Fibroblast of the aortic adventitia (primary cell): ENCODE data around the gene GRIP1. TPM values are rescaled to one million over a fixed set of nuclear protein-coding genes. Genes with fewer than 3 reads are reported as not detected.
A peak's percentile ranks its signal among the peaks of the same experiment; 100 is the strongest.

ENCODE experiments used
- DNase-seq: peaks from one replicate; pipeline ENCODE4 v3.0.0-alpha.2; 2010; ENCODE audit warnings: low read depth
- H3K4me3 ChIP-seq: 2 replicates; pipeline ENCODE4 v1.5.1; 2011; ENCODE audit warnings: low read depth, mild to moderate bottlenecking, control low read depth, low read length, moderate library complexity
- CTCF ChIP-seq: IDR thresholded peaks from 2 replicates; pipeline ENCODE4 v1.5.1; 2011; ENCODE audit warnings: mild to moderate bottlenecking, low read length, control low read depth, inconsistent platforms; ENCODE audit not compliant: insufficient read depth
- total RNA-seq: library from RNA; depleted of rRNA; stranded (reverse); fragments of >200 nt; gene quantifications from 2 replicates; pipeline ENCODE4 v1.2.3, GENCODE V29; 2012; ENCODE audit warnings: low replicate concordance

GRIP1 gene
- total RNA-seq, 1 donor, result 0.90 TPM

- no peak for DNase-seq
- no peak for TF ChIP-seq CTCF
- no peak overlapping the region for H3K4me3 ChIP-seq
Observed at GRCh38 chr12:66493819-66494218, 185.1 kb downstream of the GRIP1 start.

- TF ChIP-seq CTCF, result no peak
- no peak overlapping the region for H3K4me3 ChIP-seq
- DNase-seq, result no peak
Observed at GRCh38 chr12:66491853-66492252, 187.0 kb downstream of the GRIP1 start.

GRCh38 chr12:66482351-66483203 lies 196.3 kb downstream of the GRIP1 start:
- no peak overlapping the region for H3K4me3 ChIP-seq
- no peak for TF ChIP-seq CTCF
- no peak for DNase-seq

- no peak overlapping the region for H3K4me3 ChIP-seq
- peak; percentile 7 for DNase-seq
- TF ChIP-seq CTCF, result no peak
Observed at GRCh38 chr12:66467932-66468331, 210.9 kb downstream of the GRIP1 start.

GRCh38 chr12:66461331-66461730 lies 217.5 kb downstream of the GRIP1 start:
- DNase-seq, result no peak
- no peak overlapping the region for H3K4me3 ChIP-seq
- TF ChIP-seq CTCF, result no peak

GRCh38 chr12:66459944-66460482 lies 218.9 kb downstream of the GRIP1 start:
- no peak for TF ChIP-seq CTCF
- H3K4me3 ChIP-seq, result no peak overlapping the region
- DNase-seq, result no peak
